A549 (cell line): ENCODE measurements around the gene CYP4F8.

ENCODE experiments used
- CBX8 ChIP-seq: fragments of 200-600 bp; sonication (generic); IDR thresholded peaks from 2 replicates; pipeline ENCODE4 v1.6.1; 2016
- CTCF ChIP-seq: fragments of >200 bp; sonication (Bioruptor Twin); formaldehyde crosslinking; IDR thresholded peaks from 3 replicates; pipeline ENCODE4 v1.5.1; 2016
- EHMT2 ChIP-seq: fragments of 200-600 bp; sonication (generic); IDR thresholded peaks from 2 replicates; pipeline ENCODE4 v1.6.1; 2016; ENCODE audit warnings: antibody characterized with exemption, low read depth, mild to moderate bottlenecking, moderate library complexity
- ELK1 ChIP-seq: fragments of 150-350 bp; IDR thresholded peaks from 2 replicates; pipeline ENCODE4 v1.6.1; 2014; ENCODE audit warnings: low read depth, mild to moderate bottlenecking, low read length
- EP300 ChIP-seq, 2 experiments: fragments of >200 bp; sonication (Bioruptor Twin); formaldehyde crosslinking; IDR thresholded peaks; 2 replicates in 1 of 2; 3 replicates in 1 of 2; pipeline ENCODE4 v1.6.1; 2016 to 2017
- KDM5A ChIP-seq: fragments of 200-600 bp; sonication (generic); IDR thresholded peaks from 2 replicates; pipeline ENCODE4 v1.6.1; 2016; ENCODE audit warnings: antibody characterized with exemption, mild to moderate bottlenecking
- MYC ChIP-seq: IDR thresholded peaks from 2 replicates; pipeline ENCODE4 v1.6.1; 2012; ENCODE audit warnings: mild to moderate bottlenecking, inconsistent platforms, low read length, improper control_type of control experiment, borderline replicate concordance
- PHF8 ChIP-seq: fragments of 200-600 bp; sonication (generic); IDR thresholded peaks from 2 replicates; pipeline ENCODE4 v1.6.1; 2016; ENCODE audit warnings: low read depth, mild to moderate bottlenecking, antibody characterized with exemption, moderate library complexity, borderline replicate concordance
- POLR2A ChIP-seq: IDR thresholded peaks from 2 replicates; pipeline ENCODE4 v1.6.1; 2012; ENCODE audit warnings: mild to moderate bottlenecking, low read length
- SMC3 ChIP-seq: fragments of >200 bp; sonication (Bioruptor Twin); formaldehyde crosslinking; IDR thresholded peaks from 3 replicates; pipeline ENCODE4 v1.6.1; 2018; ENCODE audit warnings: inconsistent platforms
- USF2 ChIP-seq: fragments of 450-650 bp; IDR thresholded peaks from 2 replicates; pipeline ENCODE4 v1.6.1; 2014; ENCODE audit warnings: antibody characterized with exemption

- TF ChIP-seq ELK1: no peak
- TF ChIP-seq EP300 (IDR thresholded peaks at IDR 0.05): no peak
- no peak for TF ChIP-seq EHMT2
- no peak for TF ChIP-seq CTCF
- TF ChIP-seq POLR2A: no peak
- no peak for TF ChIP-seq PHF8
- TF ChIP-seq KDM5A: no peak
- TF ChIP-seq MYC: no peak
- no peak for TF ChIP-seq USF2
- TF ChIP-seq SMC3: no peak
- TF ChIP-seq CBX8: no peak
Measured at GRCh38 chr19:15612342-15612741, 2.7 kb upstream of the CYP4F8 start.
